Testis (tissue), 5 donors: ENCODE results near the gene HTR2B. TPM values are rescaled to one million over a fixed set of nuclear protein-coding genes. Genes with fewer than 3 reads are reported as not detected.

Experiments used
- DNase-seq: peaks from one replicate; pipeline ENCODE4 v3.0.0-alpha.2; 2019
- H3K27ac ChIP-seq, 2 donors: fragments of 200-600 bp; sonication (generic); one replicate each; pipeline ENCODE4 v1.5.1; 2019
- H3K27me3 ChIP-seq: fragments of 200-600 bp; sonication (generic); one replicate; pipeline ENCODE4 v1.5.1; 2019
- H3K36me3 ChIP-seq: fragments of 200-600 bp; sonication (generic); one replicate; pipeline ENCODE4 v1.5.1; 2017; ENCODE audit warnings: low read depth; ENCODE audit errors: missing control alignments
- H3K4me1 ChIP-seq: fragments of 200-600 bp; sonication (generic); one replicate; pipeline ENCODE4 v1.5.1; 2019
- H3K4me3 ChIP-seq, 2 donors: fragments of 200-600 bp; sonication (generic); one replicate each; pipeline ENCODE4 v1.5.1; 2017 to 2019
- H3K9me3 ChIP-seq: fragments of 200-600 bp; sonication (generic); one replicate; pipeline ENCODE4 v1.5.1; 2017
- CTCF ChIP-seq, 3 experiments: fragments of 450-650 bp in 2 of 3; fragments of 200-600 bp in 1 of 3; sonication (generic) in 1 of 3; IDR thresholded peaks; one replicate each; pipeline ENCODE4 v1.5.1; 2016 to 2019; ENCODE audit warnings: antibody characterized with exemption in 3 of 3, mild to moderate bottlenecking in 2 of 3, moderate library complexity in 1 of 3
- POLR2A ChIP-seq: fragments of 450-650 bp; IDR thresholded peaks from one replicate; pipeline ENCODE4 v1.6.1; 2017; ENCODE audit warnings: antibody characterized with exemption, mild to moderate bottlenecking, moderate library complexity
- WGBS, 2 donors: methylation state at CpG; one replicate each; pipeline ENCODE4 v1.1.5; 2018; 5-methylcytosine and 5-hydroxymethylcytosine counted together
- intact Hi-C: fragments of 100-400 bp; cut with DNase I; formaldehyde crosslinking; loops from one replicate; pipeline ENCODE4 v1.15.1; 2023; ENCODE audit warnings: low total_unique reads
- long read RNA-seq, 2 donors: transcript quantifications; one replicate each; lab custom pipeline, GENCODE V29; 2026
- polyA plus RNA-seq: library from polyadenylated mRNA; stranded (reverse); fragments of 350-450 nt; fragmentation: Illumina TruSeq; extraction: RNeasy Lipid Tissue Mini Kit (QIAGEN cat#74804); gene quantifications from one replicate; pipeline ENCODE4 v1.2.3, GENCODE V29; 2014; ENCODE audit warnings: low read depth, low replicate concordance; ENCODE audit not compliant: insufficient read depth
- total RNA-seq, 2 donors: library from RNA; depleted of rRNA; stranded (reverse); fragments of >200 nt; gene quantifications; one replicate each; pipeline ENCODE4 v1.2.3, GENCODE V29; 2016

HTR2B gene
- total RNA-seq = under 1 TPM; 0.16 to 0.37 TPM
- polyA plus RNA-seq = 0.71 TPM
- long read RNA-seq, donor 1, partial matches to known transcripts = 5 of 7 reads
- long read RNA-seq, donor 1, other reads (novel, unspliced or antisense) = 0 of 7 reads
- long read RNA-seq, donor 2, partial matches to known transcripts = 211 of 212 reads
- long read RNA-seq, donor 2, other reads (novel, unspliced or antisense) = 0 of 212 reads

- peak within 1 kb of the TSS; percentile 15 to 56 for H3K27ac ChIP-seq
- H3K27me3 ChIP-seq = no peaks in the 10 kb centered on the region
- H3K9me3 ChIP-seq = no peaks in the 10 kb centered on the region
- no peak for TF ChIP-seq POLR2A
- no peak for TF ChIP-seq CTCF (IDR thresholded peaks at IDR 0.05)
- H3K4me1 ChIP-seq = peaks cover 11% of the 10 kb centered on the region
- DNase-seq = peak; percentile 29
- WGBS, 2 donors = 25 to 31% methylated on average over 5 of the region's 5 CpGs
- no peaks in the 10 kb centered on the region for H3K36me3 ChIP-seq
- intact Hi-C loops = no loop called here
- peak within 1 kb of the TSS in 1 of 2 donors; percentile 1 for H3K4me3 ChIP-seq
Measured at GRCh38 chr2:231124838-231125568, at the start of gene HTR2B. TSS of gene HTR2B (minus strand) at chr2:231125042. CDS start at chr2:231123764, 1,278 bp downstream.

GRCh38 chr2:231174211-231174651 lies 49.4 kb upstream of the HTR2B start:
- no peak for TF ChIP-seq POLR2A
- no peak for TF ChIP-seq CTCF (IDR thresholded peaks at IDR 0.05)
- no peaks in the 10 kb centered on the region for H3K27me3 ChIP-seq
- no peak overlapping the region for H3K4me3 ChIP-seq
- H3K36me3 ChIP-seq = no peaks in the 10 kb centered on the region
- no peaks in the 10 kb centered on the region for H3K4me1 ChIP-seq
- WGBS, 2 donors = 31 to 34% methylated on average over 2 of the region's 2 CpGs
- intact Hi-C loops = no loop called here
- DNase-seq = no peak
- no peak overlapping the region for H3K27ac ChIP-seq
- no peaks in the 10 kb centered on the region for H3K9me3 ChIP-seq

- WGBS, 2 donors = 88 to 92% methylated on average over 3 of the region's 3 CpGs
- H3K27ac ChIP-seq = no peak overlapping the region
- H3K4me3 ChIP-seq = no peak overlapping the region
- no peaks in the 10 kb centered on the region for H3K9me3 ChIP-seq
- no peaks in the 10 kb centered on the region for H3K27me3 ChIP-seq
- DNase-seq = no peak
- H3K4me1 ChIP-seq = no peaks in the 10 kb centered on the region
- intact Hi-C loops = no loop called here
- TF ChIP-seq POLR2A = no peak
- no peak for TF ChIP-seq CTCF (IDR thresholded peaks at IDR 0.05)
- H3K36me3 ChIP-seq = no peaks in the 10 kb centered on the region
Measured at GRCh38 chr2:231172025-231172424, 47.2 kb upstream of the HTR2B start.

GRCh38 chr2:231170055-231170454 lies 45.2 kb upstream of the HTR2B start:
- DNase-seq = no peak
- Histone ChIP-seq H3K27me3 (no peaks in the 10 kb centered on the region), H3K4me1 (no peaks in the 10 kb centered on the region), H3K4me3 (no peak overlapping the region), H3K36me3 (no peaks in the 10 kb centered on the region), H3K9me3 (no peaks in the 10 kb centered on the region), H3K27ac (no peak overlapping the region)
- TF ChIP-seq POLR2A = no peak
- no peak for TF ChIP-seq CTCF (IDR thresholded peaks at IDR 0.05)
- intact Hi-C loops = no loop called here
- 68 to 74% methylated on average over 1 of the region's 1 CpG for WGBS, 2 donors
